ENCODE data around the gene SAMD4B. TPM values are rescaled to one million over a fixed set of nuclear protein-coding genes. Genes with fewer than 3 reads are reported as not detected.

The SAMD4B gene
- total and polyA plus RNA-seq, 9 of the 15 experiments (the other 6 are each of a cell fraction or from before 2014, with no cell fraction given) = 3.4 to 90.5 (median 38.0) TPM

DNA sequence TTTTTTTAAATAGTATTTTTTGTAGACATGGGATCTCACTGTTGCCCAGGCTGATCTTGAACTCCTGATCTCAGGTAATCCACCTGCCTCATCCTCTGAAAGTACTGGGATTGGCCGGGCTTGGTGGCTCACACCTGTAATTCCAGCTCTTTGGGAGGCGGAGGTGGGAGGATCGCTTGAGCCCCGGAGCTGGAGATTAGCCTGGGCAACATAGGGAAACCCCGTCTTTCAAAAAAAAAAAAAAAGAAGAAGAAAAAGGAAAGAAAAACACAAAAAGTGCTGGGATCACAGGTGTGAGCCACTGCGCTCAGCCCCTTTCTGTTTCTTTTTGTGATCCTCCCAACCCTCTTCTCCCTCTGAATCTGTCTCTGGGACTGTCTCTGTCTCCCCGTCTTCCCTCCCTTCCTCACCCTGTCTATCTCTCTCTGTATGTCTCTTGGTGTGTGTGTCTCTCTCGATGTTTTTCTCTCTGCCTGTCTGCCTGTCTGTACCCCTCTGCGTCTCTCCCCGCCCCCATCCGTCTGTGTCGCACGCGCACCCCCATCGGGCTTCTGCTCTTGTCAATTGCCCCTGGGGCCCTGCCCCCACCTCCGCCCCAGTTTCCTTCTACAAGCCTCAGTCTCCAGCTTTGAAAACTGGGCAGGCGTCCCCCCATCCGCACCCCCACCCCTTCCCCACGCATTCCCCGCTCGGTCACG, 63.9 kb downstream of the SAMD4B start (continued):
- TF ChIP-seq SFPQ (IDR thresholded peaks at IDR 0.05; ENCODE audit: low read depth, low read length) (no peak), ZBTB2 (IDR thresholded peaks at IDR 0.05) (peak; percentile 68; the same call in 1 of the 2 replicates), RFX7 (CRISPR knock-in tag; IDR thresholded peaks at IDR 0.05) (no peak), GTF2B (IDR thresholded peaks at IDR 0.05; ENCODE audit: extremely low read depth, insufficient read length) (no peak), SRSF1 (IDR thresholded peaks at IDR 0.05; ENCODE audit: low read depth, low read length) (no peak), MYBL2 (IDR thresholded peaks at IDR 0.05; ENCODE audit: low read depth) (no peak), MYBL2 (CRISPR knock-in tag; IDR thresholded peaks at IDR 0.05; ENCODE audit: borderline replicate concordance) (no peak), HDAC1 (IDR thresholded peaks at IDR 0.05) (peak in 1 of 2 experiments; percentile 69; a peak in 2 of 4 replicates), CBFA2T2 (conservative IDR thresholded peaks at IDR 0.05) (no peak), POLR3G (IDR thresholded peaks at IDR 0.05; ENCODE audit: extremely low read depth, insufficient read length, insufficient replicate concordance) (no peak)
- TF ChIP-seq, protein P1, sequence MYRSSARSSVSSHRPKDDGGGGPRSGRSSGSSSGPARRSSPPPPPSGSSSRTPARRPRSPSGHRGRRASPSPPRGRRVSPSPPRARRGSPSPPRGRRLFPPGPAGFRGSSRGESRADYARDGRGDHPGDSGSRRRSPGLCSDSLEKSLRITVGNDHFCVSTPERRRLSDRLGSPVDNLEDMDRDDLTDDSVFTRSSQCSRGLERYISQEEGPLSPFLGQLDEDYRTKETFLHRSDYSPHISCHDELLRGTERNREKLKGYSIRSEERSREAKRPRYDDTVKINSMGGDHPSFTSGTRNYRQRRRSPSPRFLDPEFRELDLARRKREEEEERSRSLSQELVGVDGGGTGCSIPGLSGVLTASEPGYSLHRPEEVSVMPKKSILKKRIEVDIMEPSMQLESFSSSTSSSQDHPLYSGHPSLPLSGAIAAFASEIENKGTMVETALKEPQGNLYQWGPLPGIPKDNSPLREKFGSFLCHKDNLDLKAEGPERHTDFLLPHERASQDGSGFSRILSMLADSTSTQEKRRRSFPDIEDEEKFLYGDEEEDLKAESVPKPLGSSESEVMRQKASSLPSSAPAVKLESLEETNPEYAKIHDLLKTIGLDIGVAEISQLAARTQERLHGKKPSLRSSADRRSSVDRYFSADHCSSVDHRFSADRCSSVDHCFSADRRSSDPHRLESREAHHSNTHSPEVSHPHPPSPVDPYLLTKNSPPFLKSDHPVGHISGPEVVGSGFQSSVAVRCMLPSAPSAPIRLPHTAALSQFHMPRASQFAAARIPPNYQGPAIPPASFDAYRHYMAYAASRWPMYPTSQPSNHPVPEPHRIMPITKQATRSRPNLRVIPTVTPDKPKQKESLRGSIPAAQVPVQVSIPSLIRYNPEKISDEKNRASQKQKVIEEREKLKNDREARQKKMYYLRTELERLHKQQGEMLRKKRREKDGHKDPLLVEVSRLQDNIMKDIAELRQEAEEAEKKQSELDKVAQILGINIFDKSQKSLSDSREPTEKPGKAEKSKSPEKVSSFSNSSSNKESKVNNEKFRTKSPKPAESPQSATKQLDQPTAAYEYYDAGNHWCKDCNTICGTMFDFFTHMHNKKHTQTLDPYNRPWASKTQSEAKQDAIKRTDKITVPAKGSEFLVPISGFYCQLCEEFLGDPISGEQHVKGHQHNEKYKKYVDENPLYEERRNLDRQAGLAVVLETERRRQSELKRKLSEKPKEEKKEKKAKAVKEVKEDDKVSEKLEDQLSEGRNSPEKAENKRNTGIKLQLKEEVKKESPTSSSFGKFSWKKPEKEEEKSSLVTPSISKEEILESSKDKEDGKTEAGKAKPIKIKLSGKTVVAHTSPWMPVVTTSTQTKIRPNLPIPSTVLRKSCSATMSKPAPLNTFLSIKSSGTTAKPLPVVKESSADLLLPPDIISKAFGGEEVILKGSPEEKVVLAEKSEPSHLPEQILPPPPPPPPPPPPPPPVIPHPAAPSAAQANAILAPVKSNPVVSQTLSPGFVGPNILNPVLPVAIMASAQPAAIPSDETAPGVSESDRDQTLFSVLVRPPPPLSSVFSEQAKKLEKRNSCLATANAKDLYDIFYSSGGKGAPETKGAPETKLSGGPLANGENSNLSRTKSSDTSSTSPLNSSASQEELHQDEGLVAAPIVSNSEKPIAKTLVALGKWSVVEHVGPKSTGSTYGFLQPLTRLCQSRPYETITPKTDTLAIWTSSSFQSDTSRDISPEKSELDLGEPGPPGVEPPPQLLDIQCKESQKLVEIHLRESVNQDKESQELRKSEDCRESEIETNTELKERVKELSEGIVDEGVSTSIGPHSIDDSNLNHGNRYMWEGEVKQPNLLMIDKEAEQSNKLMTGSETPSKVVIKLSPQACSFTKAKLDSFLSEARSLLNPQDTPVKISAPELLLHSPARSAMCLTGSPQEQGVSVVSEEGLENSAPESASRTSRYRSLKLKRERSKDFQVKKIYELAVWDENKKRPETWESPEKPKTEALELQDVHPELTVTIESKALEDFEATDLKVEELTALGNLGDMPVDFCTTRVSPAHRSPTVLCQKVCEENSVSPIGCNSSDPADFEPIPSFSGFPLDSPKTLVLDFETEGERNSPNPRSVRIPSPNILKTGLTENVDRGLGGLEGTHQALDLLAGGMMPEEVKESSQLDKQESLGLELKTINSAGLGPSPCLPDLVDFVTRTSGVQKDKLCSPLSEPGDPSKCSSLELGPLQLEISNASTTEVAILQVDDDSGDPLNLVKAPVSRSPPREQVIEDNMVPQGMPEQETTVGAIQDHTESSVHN (IDR thresholded peaks at IDR 0.05; ENCODE audit: borderline replicate concordance in 1 of 2, low read depth in 1 of 2) = no peak
- TF ChIP-seq, protein P2, sequence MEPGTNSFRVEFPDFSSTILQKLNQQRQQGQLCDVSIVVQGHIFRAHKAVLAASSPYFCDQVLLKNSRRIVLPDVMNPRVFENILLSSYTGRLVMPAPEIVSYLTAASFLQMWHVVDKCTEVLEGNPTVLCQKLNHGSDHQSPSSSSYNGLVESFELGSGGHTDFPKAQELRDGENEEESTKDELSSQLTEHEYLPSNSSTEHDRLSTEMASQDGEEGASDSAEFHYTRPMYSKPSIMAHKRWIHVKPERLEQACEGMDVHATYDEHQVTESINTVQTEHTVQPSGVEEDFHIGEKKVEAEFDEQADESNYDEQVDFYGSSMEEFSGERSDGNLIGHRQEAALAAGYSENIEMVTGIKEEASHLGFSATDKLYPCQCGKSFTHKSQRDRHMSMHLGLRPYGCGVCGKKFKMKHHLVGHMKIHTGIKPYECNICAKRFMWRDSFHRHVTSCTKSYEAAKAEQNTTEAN (CRISPR knock-in tag; IDR thresholded peaks at IDR 0.05) = no peak

All from K562 (cell line).